HG03025 (cell line): ENCODE measurements around the gene SLC2A2.
"Not testable (repeated sequence)": the region's sequence is repeated elsewhere in the genome, so short reads cannot be mapped to it uniquely, and the experiment has no call there.

Source experiments
- ATAC-seq: cut with Tn5 transposase; IDR thresholded peaks from one replicate; pipeline ENCODE4 v1.9.1; 2021; ENCODE audit warnings: mild to moderate bottlenecking, moderate library complexity; ENCODE audit not compliant: unreplicated experiment, low FRiP score

SLC2A2 gene

GRCh38 chr3:170989100-170989648 lies 37.3 kb downstream of the SLC2A2 start:
- no peak for ATAC-seq

- ATAC-seq = no peak
Observed at GRCh38 chr3:170988378-170988777, 38.1 kb downstream of the SLC2A2 start.

DNA sequence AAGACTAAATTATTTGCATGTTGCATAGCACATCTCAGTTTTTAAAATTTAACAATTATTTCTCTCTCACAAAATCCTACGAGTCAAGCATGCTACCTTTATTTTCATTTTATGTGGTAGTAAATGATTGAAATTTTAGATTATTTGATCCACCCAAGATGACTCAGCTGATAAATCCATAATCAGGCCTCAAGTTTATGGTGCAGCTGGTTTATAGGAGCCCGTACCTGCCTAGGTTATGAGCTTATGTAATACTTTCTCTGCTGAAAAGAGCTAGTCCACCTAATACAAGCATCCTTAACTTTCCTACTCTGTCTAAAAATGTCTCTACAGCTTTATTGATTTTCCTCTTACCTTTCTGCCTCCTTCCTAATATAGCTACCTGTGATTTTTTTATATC lies 41.2 kb downstream of the SLC2A2 start:
- no peak for ATAC-seq

DNA sequence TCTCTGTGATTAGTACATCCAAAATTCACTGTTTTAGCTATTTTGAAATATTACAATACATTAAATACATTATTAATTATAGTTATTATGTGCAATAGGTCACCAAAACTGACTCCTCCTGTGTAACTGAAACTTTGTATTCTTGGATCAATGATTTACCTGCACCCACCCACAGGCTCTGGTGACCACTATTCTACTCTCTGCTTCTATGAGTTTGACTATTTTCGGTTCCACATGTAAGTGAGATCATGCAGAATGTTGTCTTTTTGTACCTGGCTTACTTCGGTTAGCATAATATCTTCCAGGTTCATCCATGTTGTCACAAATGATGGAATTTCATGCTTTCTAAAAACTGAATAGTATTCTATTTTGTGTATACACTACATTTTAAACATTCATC lies 43.8 kb downstream of the SLC2A2 start:
- ATAC-seq = peak; percentile 82

DNA sequence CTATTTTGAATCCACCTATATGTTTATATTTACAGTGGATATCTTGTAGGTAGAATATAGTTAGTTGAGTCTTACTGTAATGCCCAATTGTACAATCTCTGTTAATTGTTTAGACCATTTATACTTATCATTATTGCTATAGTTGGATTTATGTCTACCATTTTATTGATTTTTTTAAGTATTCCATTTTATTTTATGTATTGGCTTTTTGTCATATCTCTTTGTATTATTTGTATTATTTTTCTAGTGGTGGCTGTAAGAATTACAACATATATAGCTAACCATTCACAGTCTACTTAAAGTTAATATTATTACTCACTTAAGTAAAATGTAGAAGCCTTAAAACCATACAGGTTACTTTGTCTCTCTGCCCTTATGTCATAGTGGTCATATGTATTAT lies 46.1 kb downstream of the SLC2A2 start:
- ATAC-seq = no peak

GRCh38 chr3:170977949-170978745 lies 48.4 kb downstream of the SLC2A2 start:
- ATAC-seq = no peak

GRCh38 chr3:170976190-170976519 lies 50.4 kb downstream of the SLC2A2 start:
- ATAC-seq = no peak

GRCh38 chr3:170975283-170976189 lies 51.0 kb downstream of the SLC2A2 start:
- no peak for ATAC-seq

DNA sequence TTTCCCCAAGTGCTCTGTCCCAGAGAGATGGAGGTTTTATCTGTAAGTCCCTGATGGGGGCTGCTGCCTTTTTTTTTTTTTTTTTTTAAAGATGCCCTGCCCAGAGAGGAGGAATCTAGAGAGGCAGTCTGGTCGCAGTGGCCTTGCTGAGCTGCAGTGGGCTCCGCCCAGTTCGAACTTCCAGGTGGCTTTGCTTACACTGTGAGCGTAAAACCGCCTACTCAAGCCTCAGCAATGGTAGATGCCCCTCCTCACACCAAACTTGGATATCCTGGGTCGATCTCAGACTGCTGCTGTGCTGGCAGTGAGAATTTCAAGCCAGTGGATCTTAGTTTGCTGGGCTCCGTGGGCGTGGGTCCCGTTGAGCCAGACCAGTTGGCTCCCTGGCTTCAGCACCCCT lies 51.6 kb downstream of the SLC2A2 start:
- ATAC-seq = no peak

GRCh38 chr3:170972917-170973316 lies 53.6 kb downstream of the SLC2A2 start:
- ATAC-seq = not testable (repeated sequence)

GRCh38 chr3:170967126-170967525 lies 59.4 kb downstream of the SLC2A2 start:
- no peak for ATAC-seq

GRCh38 chr3:170966495-170966894 lies 60.0 kb downstream of the SLC2A2 start:
- no peak for ATAC-seq

- ATAC-seq = no peak
Observed at GRCh38 chr3:170962411-170962810, 64.1 kb downstream of the SLC2A2 start.

DNA sequence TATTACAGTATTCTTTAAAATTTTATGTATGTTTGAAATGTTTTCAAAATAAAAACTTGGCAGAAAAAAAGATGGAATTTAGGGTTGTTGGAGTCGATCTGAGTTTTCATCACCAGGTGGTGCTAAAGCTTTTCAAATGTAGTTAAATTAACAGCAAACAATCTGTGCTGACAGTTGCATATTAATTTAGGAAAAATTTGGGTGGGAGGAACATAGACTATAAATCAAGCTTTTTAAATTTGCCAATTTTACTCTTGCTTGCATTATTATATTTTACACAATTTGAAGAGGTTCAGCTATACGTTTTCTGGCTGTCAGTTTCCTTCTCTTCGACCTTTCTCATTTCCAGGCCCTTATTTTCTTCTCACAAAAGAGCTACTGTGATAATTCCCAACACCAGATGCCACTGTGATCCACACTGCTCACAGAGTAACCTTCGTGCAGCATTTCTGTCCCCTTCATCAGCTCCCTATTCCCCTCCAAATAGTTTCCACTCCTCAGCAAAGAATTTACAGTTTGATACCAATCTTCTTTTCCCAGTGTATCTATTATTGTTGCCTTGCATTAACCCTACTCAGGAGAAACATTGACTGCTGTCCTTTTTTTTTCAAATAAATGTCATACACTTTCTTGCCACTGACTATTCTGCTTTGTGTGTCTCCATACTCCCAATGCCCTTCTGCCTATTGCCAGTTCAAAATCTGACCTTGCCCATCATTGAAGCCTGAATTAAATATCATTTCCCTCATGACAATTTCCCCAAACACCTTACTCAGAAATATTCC lies 64.7 kb downstream of the SLC2A2 start:
- no peak for ATAC-seq

DNA sequence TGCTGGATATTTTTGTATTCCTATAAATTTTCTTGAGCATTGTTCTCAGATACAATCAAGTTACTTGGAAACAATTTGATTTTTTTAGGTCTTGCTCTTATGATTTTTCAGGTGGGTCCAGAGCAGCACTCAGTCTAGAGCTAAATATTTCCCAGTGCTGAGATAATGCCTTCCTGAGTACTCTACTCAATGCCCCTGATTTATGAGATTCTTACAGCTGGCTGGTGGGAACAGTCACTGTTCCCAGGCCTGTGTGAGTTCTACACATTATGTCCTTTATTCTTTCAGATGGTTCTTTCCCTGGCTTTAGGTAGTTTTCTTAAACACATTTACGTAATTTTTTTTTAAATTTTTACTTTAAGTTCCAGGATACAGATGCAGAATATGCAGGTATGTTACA lies 67.1 kb downstream of the SLC2A2 start:
- ATAC-seq = no peak

GRCh38 chr3:170956647-170957046 lies 69.9 kb downstream of the SLC2A2 start:
- no peak for ATAC-seq

- ATAC-seq = no peak
Observed at GRCh38 chr3:170953736-170954135, 72.8 kb downstream of the SLC2A2 start.

GRCh38 chr3:170953229-170953628 lies 73.3 kb downstream of the SLC2A2 start:
- no peak for ATAC-seq

DNA sequence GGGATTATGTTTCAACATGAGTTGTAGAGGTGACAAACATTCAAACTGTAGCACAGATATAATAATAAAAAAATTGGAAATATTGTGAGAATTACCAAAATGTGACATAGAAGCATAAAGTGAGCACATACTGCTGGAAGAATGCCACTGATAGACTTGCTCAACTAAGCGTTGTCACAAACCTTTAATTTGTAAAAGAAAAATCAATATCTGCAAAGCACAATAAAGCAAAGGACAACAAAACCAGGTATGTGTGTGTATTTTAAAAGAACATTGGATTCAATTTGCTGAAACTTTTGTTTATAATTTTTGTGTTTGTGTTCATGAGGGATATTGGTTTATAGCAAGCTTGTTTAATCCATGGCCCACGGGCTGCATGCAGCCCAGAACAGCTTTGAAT lies 77.3 kb downstream of the SLC2A2 start:
- no peak for ATAC-seq

GRCh38 chr3:170947018-170947769 lies 79.3 kb downstream of the SLC2A2 start:
- ATAC-seq = no peak
